GM12878 (cell line): ENCODE measurements around the gene ADAMTSL5. TPM values are rescaled to one million over a fixed set of nuclear protein-coding genes. Genes with fewer than 3 reads are reported as not detected.
A peak's percentile ranks its signal among the peaks of the same experiment; 100 is the strongest.

Experiments
- BCL3 ChIP-seq: IDR thresholded peaks from 2 replicates; pipeline ENCODE4 v1.6.1; 2011; ENCODE audit warnings: borderline replicate concordance, low read depth, mild to moderate bottlenecking, moderate library complexity, low read length; ENCODE audit not compliant: insufficient read depth, poor library complexity, severe bottlenecking
- BHLHE40 ChIP-seq, 2 experiments: fragments of 450-650 bp in 1 of 2; IDR thresholded peaks; 2 replicates each; pipeline ENCODE4 v1.6.1; 2011 to 2017; ENCODE audit warnings: low read depth in 2 of 2, borderline replicate concordance in 1 of 2, improper control_type of control experiment in 1 of 2, low read length in 1 of 2, mild to moderate bottlenecking in 1 of 2
- CEBPZ ChIP-seq: fragments of 150-350 bp; IDR thresholded peaks from 2 replicates; pipeline ENCODE4 v1.6.1; 2016; ENCODE audit warnings: low read depth, low read length
- CHD1 ChIP-seq: IDR thresholded peaks from 2 replicates; pipeline ENCODE4 v1.6.1; 2012; ENCODE audit warnings: low read depth, low read length, improper control_type of control experiment
- CREM ChIP-seq: IDR thresholded peaks from 2 replicates; pipeline ENCODE4 v1.6.1; 2014; ENCODE audit warnings: antibody characterized with exemption, low read depth
- DPF2 ChIP-seq: fragments of 450-650 bp; IDR thresholded peaks from 2 replicates; pipeline ENCODE4 v1.6.1; 2017; ENCODE audit warnings: mild to moderate bottlenecking
- EZH2 ChIP-seq: IDR thresholded peaks from 2 replicates; pipeline ENCODE4 v1.6.1; 2012; ENCODE audit warnings: low read depth, mild to moderate bottlenecking, control low read depth, inconsistent platforms, low read length, borderline replicate concordance; ENCODE audit not compliant: control insufficient read depth
- FOS ChIP-seq: IDR thresholded peaks from 3 replicates; pipeline ENCODE4 v1.6.1; 2011; ENCODE audit warnings: borderline replicate concordance; ENCODE audit not compliant: insufficient read length; ENCODE audit errors: extremely low read depth
- HCFC1 ChIP-seq: fragments of 150-350 bp; IDR thresholded peaks from 2 replicates; pipeline ENCODE4 v1.6.1; 2014; ENCODE audit warnings: low read length
- MXI1 ChIP-seq: fragments of 150-350 bp; IDR thresholded peaks from 2 replicates; pipeline ENCODE4 v1.6.1; 2011; ENCODE audit warnings: low read depth, mild to moderate bottlenecking, inconsistent platforms, low read length, improper control_type of control experiment
- MYB ChIP-seq: fragments of 150-350 bp; IDR thresholded peaks from 2 replicates; pipeline ENCODE4 v1.6.1; 2014; ENCODE audit warnings: mild to moderate bottlenecking, low read depth, low read length, borderline replicate concordance
- NFYB ChIP-seq: IDR thresholded peaks from 2 replicates; pipeline ENCODE4 v1.6.1; 2011; ENCODE audit warnings: low read depth, mild to moderate bottlenecking, low read length, improper control_type of control experiment, moderate library complexity; ENCODE audit not compliant: insufficient read depth
- POU2F2 ChIP-seq: IDR thresholded peaks from 3 replicates; pipeline ENCODE4 v1.6.1; 2011; ENCODE audit warnings: low read depth, mild to moderate bottlenecking, low read length, borderline replicate concordance
- RAD21 ChIP-seq: IDR thresholded peaks from 2 replicates; pipeline ENCODE4 v1.6.1; 2011; ENCODE audit warnings: mild to moderate bottlenecking, low read depth, low read length, moderate library complexity; ENCODE audit not compliant: insufficient read depth
- RAD51 ChIP-seq: fragments of 450-650 bp; IDR thresholded peaks from 2 replicates; pipeline ENCODE4 v1.6.1; 2016; ENCODE audit warnings: moderate library complexity, mild to moderate bottlenecking, inconsistent platforms
- RB1 ChIP-seq: fragments of 450-650 bp; formaldehyde crosslinking; IDR thresholded peaks from 2 replicates; pipeline ENCODE4 v1.6.1; 2017; ENCODE audit warnings: mild to moderate bottlenecking, borderline replicate concordance
- SREBF1 ChIP-seq: IDR thresholded peaks from 2 replicates; pipeline ENCODE4 v1.6.1; 2012; ENCODE audit warnings: mild to moderate bottlenecking, low read length
- STAT1 ChIP-seq: fragments of 450-650 bp; conservative IDR thresholded peaks from 2 replicates; pipeline ENCODE4 v1.6.1; 2014; ENCODE audit warnings: antibody characterized with exemption, mild to moderate bottlenecking
- USF1 ChIP-seq: IDR thresholded peaks from 2 replicates; pipeline ENCODE4 v1.6.1; 2011; ENCODE audit warnings: borderline replicate concordance, low read depth, mild to moderate bottlenecking, moderate library complexity, mixed read lengths, low read length; ENCODE audit not compliant: insufficient read depth; ENCODE audit errors: extremely low read length
- USF2 ChIP-seq: IDR thresholded peaks from 2 replicates; pipeline ENCODE4 v1.6.1; 2011; ENCODE audit warnings: low read depth, low read length, improper control_type of control experiment, borderline replicate concordance
- ZSCAN29 ChIP-seq: fragments of 450-650 bp; IDR thresholded peaks from 2 replicates; pipeline ENCODE4 v1.6.1; 2017; ENCODE audit warnings: mild to moderate bottlenecking, moderate library complexity
- polyA plus RNA-seq, 11 experiments: library from polyadenylated mRNA; depleted of rRNA in 4 of 11; unstranded in 6 of 11; stranded (reverse) in 5 of 11; fragments of >200 nt; fragmentation: Nextera tagmentation in 4 of 11; fragmentation: Illumina TruSeq in 1 of 11; extraction: Ambion mirVana in 4 of 11; extraction: Trizol in 1 of 11; gene quantifications; 1 replicate in 1 of 11; 2 replicates in 10 of 11; pipeline versions ENCODE4 v1.2.1 to v1.2.3, GENCODE V29; 2011 to 2016; ENCODE audit warnings: inconsistent platforms in 2 of 11, missing spikeins in 2 of 11, low read depth in 1 of 11
- total RNA-seq, 4 experiments: library from RNA; depleted of rRNA in 3 of 4; stranded (reverse); fragments of >200 nt in 3 of 4; fragmentation: Illumina TruSeq in 1 of 4; extraction: Trizol in 1 of 4; gene quantifications; 2 replicates each; pipeline versions ENCODE4 v1.2.1 to v1.2.3, GENCODE V29; 2013 to 2021

ADAMTSL5 gene
- total and polyA plus RNA-seq, 10 of the 15 experiments (the other 5 are each of a cell fraction or from before 2014, with no cell fraction given) = 0.04 to 0.83 (median 0.32) TPM; not detected in 4

- no peak for TF ChIP-seq BCL3
- no peak for TF ChIP-seq MXI1
- no peak for TF ChIP-seq USF2
- 0 out of 2 replicates have a peak, but pooled peaks have one; percentile 24 for TF ChIP-seq RAD21
- no peak for TF ChIP-seq HCFC1
- TF ChIP-seq CEBPZ = no peak
- no peak for TF ChIP-seq USF1
- TF ChIP-seq SREBF1 = no peak
- no peak for TF ChIP-seq MYB
- no peak for TF ChIP-seq NFYB
- no peak for TF ChIP-seq CHD1
- TF ChIP-seq BHLHE40 (IDR thresholded peaks at IDR 0.05; ENCODE audit: borderline replicate concordance in 1 of 2, low read depth in 2 of 2, low read length in 1 of 2) = peak in 1 of 2 experiments; percentile 25; a peak in 1 of 4 replicates
- TF ChIP-seq CREM = no peak
- no peak for TF ChIP-seq DPF2
- TF ChIP-seq RAD51 = no peak
- TF ChIP-seq STAT1 = no peak
- TF ChIP-seq EZH2 = no peak
- TF ChIP-seq POU2F2 = no peak
- no peak for TF ChIP-seq ZSCAN29
- TF ChIP-seq RB1 = no peak
- no peak for TF ChIP-seq FOS
These were observed at the start of gene ADAMTSL5 (continued) for GRCh38 chr19:1512671-1513498.
